Uterus (tissue), 2 donors: Measurements from ENCODE around the gene GIT1.

Source experiments
- POLR2A ChIP-seq, 2 donors: fragments of 450-650 bp; IDR thresholded peaks; one replicate each; pipeline ENCODE4 v1.6.1; 2016; ENCODE audit warnings: antibody characterized with exemption in 2 of 2, mild to moderate bottlenecking in 1 of 2, moderate library complexity in 1 of 2
- TF ChIP-seq, protein P1 (sequence below), 4 experiments: fragments of 200-600 bp in 2 of 4; fragments of 450-650 bp in 2 of 4; sonication (generic) in 2 of 4; IDR thresholded peaks; one replicate each; pipeline ENCODE4 v1.5.1; 2016 to 2019; ENCODE audit warnings: antibody characterized with exemption in 4 of 4, mild to moderate bottlenecking in 2 of 4, moderate library complexity in 1 of 4

DNA sequence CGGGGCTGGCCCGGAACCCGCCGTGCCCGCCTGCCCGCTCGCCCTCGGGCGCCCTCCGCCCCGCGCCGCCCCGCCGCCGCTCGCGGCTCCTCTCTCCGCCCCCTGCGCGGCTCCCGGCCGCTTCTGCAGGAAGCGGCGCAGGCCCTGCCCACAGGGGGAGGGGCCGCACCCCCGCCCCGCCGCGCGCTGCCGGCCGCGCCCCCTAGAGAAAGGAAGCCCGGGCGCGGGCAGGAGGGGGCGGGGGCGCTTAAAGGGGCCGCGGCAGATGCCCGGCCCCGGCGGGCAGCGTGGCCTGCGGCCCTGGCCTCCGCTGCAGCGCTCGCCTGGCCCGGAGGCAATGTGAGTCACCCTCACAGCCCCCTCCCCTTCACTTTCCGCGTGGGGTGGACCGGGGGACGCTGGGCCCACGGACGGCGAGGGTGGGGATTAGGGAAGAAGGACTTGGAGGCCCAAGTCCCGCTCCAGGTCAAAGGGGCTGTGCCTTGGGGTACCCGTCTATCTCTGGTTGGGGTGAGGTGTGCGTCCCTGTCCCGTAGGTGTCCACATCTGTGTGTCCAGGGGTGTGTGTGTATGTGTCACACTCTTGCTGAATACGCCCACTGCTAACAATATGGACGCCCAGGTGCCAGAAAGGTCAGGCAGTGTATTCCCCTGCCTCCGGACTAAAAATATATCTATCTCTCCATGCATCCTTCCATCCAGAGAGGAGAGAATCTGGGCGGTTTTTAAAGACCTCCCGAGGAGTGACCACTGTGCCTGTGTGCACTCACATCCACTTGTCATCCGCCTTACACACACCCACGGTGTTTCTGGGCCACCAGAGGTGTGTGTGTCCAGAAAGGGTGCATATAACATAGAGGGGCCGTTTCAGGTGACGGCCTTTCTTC lies at the start of gene GIT1:
- TF ChIP-seq, protein P1, sequence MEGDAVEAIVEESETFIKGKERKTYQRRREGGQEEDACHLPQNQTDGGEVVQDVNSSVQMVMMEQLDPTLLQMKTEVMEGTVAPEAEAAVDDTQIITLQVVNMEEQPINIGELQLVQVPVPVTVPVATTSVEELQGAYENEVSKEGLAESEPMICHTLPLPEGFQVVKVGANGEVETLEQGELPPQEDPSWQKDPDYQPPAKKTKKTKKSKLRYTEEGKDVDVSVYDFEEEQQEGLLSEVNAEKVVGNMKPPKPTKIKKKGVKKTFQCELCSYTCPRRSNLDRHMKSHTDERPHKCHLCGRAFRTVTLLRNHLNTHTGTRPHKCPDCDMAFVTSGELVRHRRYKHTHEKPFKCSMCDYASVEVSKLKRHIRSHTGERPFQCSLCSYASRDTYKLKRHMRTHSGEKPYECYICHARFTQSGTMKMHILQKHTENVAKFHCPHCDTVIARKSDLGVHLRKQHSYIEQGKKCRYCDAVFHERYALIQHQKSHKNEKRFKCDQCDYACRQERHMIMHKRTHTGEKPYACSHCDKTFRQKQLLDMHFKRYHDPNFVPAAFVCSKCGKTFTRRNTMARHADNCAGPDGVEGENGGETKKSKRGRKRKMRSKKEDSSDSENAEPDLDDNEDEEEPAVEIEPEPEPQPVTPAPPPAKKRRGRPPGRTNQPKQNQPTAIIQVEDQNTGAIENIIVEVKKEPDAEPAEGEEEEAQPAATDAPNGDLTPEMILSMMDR (IDR thresholded peaks at IDR 0.05), result peak in 3 of 4 experiments; percentile 12 to 40 (median 29)
- peak; percentile 77 to 92 for TF ChIP-seq POLR2A (IDR thresholded peaks at IDR 0.05)
